GM18867 (cell line): ENCODE measurements around the gene IL36G.

ENCODE experiments used
- ATAC-seq: cut with Tn5 transposase; IDR thresholded peaks from one replicate; pipeline ENCODE4 v1.9.1; 2021; ENCODE audit warnings: mild to moderate bottlenecking, moderate library complexity; ENCODE audit not compliant: unreplicated experiment

IL36G gene

DNA sequence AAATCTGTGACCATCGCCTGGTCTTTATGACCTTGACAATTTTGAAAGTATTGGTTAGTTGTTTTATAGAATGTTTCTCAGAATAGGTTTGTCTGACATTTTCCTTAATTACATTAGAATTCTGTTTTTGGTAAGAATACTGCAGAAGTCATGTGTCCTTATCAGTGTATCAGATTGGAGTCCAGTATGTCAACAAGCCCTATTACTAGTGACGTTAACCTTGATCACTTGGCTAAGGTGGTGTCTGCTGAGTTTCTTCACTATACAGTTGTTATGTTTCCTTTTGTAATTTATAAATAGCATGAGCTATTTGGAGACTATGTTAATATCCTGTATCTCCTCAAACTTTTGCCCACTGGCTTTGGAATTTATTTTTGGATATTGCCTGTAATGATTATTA is 10.8 kb upstream of the IL36G start:
- no peak for ATAC-seq

DNA sequence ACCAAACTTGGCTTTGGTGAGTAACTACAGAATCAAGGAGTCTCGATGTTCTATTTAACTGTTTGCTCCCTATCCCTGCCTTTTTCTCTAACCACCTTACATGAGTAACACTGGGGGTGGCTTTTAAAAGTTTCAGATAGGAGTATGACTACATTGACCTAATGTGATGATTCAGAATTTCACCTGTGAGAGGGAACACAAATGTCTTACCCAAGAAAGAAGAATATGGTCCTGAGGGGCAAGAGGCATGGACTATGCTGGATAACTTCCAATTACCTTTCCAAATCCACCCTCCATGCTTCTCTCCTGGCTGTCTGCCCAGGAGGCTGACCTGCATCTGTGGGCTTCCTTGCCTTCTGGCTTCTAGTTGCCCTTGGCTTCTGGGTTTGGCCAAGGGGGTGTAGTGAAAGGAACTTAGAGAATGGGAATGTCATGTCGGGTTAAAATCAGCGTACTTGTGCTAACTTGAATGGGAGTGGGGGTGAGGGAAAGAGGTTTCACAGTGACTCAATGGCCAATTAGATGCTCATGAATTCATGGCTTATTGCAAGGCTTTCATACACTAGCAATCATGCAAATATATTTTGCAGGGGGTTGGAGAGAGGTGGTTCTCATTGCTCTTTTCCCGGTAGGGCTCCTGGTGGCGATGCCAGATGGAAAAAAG is 5.3 kb upstream of the IL36G start:
- ATAC-seq = no peak

DNA sequence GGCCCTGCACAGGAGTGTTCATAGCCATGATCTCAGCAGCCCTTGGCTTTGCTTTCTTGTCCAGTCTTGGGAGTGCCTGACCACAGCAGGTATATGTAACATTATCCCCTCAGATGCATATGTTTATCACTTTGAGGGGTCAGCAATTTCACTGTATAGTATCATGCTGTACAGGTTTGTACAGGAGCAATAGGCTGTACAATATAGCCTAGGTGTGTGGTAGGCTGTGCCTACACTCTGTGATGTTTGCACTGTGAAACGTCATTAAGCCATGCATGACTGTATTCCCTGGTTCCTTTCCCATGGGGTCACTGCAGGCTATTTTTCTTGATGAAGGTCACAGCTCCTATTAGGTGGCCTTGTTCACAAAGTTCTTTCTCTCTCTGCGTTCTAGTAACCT is 4.7 kb upstream of the IL36G start:
- ATAC-seq = no peak

DNA sequence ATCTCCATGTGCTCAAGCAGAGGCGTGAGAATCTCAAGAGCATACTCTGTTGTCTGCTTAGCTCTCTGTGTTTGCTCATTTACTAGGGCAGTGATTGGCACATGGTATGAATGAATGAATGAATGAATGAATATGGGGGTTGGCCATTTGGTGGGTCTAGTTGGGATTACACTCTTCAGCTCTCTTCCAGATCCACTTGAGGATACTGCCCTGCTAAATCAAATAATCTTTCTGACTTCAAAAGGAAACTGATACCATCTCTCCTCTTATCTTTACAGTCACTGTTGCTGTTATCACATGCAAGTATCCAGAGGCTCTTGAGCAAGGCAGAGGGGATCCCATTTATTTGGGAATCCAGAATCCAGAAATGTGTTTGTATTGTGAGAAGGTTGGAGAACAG is 1.9 kb downstream of the IL36G start:
- ATAC-seq = no peak

DNA sequence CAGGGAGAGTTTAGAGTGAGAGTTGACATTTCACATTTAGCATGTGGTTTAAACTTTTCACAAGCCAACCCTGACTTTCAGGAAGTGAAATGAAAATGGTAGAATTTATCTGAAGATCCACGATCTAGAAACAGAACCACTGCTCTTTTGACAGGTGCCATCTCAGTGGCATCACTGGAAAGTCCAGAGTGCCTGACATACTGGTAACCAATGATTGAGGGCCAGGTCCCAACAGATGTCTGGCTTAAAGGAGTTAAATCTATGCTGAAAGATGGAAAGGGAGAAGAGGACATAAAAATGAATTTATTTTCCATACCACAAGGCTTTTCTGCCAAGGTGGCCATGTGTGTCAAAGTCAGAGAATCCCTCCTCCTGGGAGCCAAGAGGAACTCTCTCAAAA is 2.7 kb downstream of the IL36G start:
- no peak for ATAC-seq

DNA sequence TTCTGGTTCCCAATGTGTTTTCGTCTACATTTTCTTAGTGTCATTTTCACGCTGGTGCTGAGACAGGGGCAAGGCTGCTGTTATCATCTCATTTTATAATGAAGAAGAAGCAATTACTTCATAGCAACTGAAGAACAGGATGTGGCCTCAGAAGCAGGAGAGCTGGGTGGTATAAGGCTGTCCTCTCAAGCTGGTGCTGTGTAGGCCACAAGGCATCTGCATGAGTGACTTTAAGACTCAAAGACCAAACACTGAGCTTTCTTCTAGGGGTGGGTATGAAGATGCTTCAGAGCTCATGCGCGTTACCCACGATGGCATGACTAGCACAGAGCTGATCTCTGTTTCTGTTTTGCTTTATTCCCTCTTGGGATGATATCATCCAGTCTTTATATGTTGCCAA is 7.3 kb downstream of the IL36G start:
- ATAC-seq = no peak

DNA sequence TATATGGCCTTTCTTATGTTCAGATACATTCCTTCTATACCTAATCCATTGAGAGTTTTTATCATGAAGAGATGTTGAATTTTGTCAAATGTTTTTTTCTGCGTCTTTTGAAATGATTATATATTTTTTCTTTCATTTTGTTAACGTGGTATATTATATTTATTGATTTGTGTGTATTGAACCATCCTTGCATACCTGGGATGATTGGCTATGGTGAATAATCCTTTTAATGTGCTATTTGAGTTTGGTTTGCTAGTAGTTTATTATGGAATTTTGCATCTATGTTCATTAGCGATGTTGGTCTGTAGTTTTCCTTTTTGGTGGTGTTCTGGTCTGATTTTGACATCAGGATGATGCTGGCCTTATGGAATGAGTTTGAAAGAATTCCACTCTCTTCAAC is 11.8 kb downstream of the IL36G start:
- ATAC-seq = no peak

DNA sequence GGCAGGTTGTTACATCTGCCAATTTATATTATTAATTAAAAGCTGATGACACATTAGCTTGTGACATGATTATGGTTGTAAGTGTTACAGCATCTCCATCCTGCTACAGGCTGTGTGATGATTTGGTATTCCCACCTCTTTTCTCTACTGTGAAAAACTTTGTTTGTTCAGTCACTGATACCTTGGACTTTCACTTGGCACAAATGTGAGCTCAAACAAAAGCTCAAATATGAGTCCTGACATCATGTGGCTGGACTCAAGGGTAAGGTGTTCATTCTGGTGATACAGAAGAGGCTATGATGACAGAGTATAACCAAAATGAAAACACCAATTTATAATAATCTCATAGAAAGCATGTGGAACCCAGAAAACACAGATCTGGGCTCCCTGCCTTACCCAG is 16.0 kb downstream of the IL36G start:
- no peak for ATAC-seq

DNA sequence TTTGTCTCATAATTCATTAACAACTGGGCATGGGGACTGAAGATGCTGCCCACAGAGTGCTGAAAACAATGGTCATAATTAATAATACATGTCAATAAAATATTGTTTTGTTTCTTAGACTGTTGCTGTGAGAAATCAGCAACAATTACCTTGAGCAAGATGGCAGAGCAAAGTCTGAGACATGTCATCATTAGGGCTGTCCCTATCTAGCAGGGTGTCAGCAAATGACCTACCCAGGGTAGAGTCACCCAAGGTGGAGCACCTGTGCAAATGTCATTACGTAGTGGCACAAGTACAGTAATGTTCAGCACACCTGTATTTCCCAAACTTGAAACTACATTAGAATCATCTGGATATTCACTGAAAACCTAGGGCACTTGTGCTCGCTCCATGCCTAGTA is 16.8 kb downstream of the IL36G start:
- ATAC-seq = no peak

DNA sequence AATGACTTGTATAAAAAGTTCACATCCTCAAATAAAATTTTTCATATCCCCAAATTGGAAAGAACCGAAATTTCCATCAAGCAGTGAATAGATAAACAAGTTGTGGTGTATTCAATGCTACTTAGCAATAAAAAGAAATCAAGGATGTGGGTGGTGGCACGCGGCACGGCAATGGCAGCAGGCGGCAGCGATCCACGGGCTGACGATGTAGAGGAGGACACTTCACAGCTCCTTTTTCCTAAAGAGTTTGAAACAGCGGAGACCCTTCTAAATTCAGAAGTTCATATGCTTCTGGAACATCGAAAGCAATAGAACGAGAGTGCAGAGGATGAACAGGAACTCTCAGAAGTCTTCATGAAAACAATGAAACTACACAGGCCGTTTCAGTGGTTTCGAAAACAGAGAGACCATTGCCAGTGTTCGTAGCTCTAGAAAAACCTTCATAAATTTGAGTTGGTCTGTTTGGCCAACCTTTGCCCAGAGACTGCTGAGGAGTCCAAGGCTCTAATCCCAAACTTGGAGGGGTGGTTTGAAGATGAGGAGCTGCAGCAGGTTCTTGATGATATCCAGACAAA is 17.6 kb downstream of the IL36G start:
- ATAC-seq = no peak

DNA sequence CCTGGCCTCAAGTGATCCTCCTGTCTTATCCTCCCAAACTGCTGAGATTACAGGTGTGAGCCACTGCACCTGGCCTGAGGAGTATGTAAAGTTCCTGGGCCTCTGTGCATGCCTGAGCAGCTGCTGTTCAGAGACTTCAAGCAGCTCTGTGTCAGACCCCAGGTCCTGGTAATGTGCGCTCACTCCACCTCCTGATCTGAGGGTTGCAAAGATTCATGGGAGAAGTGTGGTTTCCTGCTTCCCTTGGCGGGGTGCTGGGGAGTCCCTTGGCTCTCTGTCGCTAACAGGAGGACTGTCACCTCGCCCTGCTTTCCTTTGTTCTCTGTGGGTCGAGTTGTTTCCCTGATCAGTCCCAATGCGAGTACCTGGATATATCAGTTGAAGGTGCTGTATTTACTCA is 18.8 kb downstream of the IL36G start:
- ATAC-seq = no peak

DNA sequence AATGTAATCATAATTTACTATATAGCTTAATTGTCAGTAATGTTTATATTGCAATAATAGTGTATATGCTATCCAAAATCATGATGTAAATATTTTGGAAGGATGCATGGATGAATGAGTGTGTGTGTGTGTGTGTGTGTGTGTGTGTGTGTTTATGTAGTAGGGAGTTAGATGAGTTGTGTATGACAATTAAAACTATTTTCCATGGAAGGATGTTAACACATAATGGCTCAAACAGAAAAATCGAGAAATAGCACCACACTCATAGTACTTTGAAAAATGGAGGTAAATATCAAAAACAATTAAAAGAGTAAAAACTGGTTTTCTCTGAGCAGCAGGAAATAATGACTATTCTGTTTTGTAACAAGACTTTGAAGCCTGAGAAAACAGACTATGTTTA is 19.3 kb downstream of the IL36G start:
- ATAC-seq = no peak

DNA sequence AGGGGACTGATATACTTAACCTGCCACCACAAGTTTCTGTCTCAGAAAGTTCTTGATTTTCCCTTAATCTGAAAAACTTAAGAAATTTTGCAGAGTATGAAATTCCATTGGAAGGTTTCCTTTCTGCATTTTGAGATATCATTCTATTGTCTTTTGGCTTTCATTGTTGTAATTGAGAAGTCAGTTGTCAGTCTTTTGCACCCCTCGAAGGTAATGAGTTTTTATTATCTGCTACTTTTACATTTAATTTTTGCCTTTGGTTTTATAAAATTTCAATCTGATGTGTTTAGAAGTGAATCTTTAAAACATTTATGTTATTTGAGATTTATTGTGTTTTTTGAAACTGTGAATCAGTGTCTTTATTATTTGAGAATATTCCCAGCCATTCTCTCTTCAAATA is 22.6 kb downstream of the IL36G start:
- ATAC-seq = no peak

DNA sequence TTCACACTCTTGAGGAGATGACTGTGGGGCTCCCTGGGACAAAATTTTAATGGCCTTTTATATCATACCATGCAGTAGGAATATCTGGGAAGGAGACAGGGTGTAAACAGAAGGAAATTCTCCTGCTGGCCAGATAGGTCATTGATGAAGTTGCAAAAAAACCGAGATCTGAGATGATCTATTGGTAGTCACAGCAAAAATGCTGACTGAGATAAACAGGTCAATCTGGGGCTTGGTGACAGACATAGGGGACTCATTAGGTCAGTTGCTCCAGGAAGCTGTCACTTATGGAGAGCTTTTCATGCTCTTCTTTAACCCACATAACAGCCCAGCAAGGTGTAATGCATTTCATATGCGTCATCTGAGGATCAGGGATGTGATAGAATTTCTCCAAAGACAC is 24.9 kb downstream of the IL36G start:
- ATAC-seq = no peak

DNA sequence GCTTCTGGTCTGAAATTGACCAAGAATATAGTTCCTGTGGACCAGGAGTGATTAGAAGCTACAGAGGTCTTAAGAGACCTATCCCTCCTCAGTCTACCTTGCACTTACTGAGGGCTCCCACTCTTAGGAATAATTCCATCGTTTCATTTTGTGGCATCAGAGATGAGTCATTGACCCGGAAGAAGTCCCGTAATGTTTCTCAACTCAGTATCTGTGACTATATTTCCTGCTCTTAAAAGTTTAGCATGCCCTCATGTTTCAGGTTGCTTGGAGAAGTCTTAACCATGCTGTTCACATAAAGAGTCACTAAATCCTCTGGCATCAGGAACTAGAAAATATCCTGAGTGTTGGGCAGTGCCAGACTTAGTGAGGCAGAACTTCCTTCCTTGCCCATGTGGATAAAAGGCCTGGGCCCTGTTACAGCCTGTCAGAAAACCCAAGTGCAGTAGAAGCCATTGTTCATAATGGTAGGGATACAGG is 27.3 kb downstream of the IL36G start, which contains the start of gene IL36A:
Gene IL36A (plus strand): TSS at position 430 of the 480 bp plus-strand sequence. CDS start 413 bp downstream, outside the sequence.
- ATAC-seq = no peak

DNA sequence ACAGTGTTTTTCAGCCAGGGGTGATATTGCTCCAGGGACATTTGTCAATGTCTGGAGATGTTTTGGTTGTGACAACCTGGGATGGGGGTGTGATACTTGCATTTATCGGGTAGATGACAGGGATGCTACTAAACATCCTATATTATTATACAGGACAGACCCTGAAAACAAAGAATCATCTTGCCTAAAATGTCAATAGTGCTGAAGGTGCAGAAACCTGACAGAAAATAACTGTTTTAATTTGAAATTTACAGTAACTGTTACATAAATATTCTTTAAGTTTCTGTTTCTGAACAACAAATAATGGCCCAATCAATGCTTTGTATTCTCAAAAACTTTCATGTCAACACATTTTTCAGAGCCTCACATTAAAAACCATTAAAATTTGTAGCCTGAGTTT is 29.4 kb downstream of the IL36G start:
- no peak for ATAC-seq

DNA sequence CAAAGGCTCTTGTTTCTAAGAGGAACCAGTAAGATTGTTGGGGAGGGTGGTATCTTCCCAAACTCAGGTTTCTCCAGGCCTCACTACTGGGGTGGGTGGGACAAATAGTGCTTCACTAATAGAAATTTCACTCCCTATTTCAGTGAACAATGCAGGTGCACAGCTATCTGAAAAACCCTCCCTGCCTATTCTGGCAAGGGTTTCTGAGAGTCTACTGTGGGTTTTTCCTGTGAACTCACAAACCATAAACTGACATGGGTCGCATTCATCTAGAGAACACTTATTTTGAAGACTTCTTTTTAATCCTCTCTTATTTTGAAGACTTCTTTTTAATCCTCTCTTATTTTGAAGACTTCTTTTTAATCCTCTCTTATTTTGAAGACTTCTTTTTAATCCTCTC is 31.8 kb downstream of the IL36G start:
- no peak for ATAC-seq

DNA sequence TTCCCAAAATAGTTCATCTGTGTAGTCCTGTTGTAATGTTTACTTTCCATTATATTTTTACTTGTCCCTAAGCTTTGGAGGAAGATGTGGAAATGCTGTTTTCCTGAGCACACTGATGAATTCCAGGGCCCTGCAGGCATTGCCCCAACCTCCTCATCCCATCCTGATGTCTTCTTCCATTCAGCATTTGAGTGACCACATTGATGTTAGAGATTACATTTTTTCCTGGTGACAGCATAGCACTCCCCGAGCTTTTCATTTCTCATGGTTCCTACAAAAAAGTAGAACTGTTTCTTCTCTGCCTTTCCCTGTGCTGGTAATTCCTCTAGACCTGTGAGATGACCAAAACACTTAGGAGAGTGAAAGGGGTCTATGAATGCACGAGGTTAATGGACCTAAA is 32.3 kb downstream of the IL36G start:
- no peak for ATAC-seq

DNA sequence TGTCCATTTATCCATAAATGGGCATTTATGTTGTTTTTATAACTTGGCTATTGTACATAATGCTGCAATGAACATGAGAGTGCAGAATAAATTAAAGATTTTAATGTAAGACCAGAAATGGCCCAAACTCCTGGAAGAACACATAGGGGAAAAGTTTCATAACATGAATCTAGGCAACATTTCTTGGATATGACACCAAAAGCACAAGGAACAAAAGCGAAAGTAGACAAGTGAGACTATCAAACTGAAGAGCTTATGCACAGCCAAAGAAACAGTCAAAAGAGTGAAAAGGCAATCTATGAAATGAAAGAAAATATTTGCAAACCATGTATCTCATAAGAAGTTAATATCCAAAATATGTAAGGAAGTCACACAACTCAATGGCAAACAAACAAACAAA is 33.3 kb downstream of the IL36G start:
- ATAC-seq = no peak

DNA sequence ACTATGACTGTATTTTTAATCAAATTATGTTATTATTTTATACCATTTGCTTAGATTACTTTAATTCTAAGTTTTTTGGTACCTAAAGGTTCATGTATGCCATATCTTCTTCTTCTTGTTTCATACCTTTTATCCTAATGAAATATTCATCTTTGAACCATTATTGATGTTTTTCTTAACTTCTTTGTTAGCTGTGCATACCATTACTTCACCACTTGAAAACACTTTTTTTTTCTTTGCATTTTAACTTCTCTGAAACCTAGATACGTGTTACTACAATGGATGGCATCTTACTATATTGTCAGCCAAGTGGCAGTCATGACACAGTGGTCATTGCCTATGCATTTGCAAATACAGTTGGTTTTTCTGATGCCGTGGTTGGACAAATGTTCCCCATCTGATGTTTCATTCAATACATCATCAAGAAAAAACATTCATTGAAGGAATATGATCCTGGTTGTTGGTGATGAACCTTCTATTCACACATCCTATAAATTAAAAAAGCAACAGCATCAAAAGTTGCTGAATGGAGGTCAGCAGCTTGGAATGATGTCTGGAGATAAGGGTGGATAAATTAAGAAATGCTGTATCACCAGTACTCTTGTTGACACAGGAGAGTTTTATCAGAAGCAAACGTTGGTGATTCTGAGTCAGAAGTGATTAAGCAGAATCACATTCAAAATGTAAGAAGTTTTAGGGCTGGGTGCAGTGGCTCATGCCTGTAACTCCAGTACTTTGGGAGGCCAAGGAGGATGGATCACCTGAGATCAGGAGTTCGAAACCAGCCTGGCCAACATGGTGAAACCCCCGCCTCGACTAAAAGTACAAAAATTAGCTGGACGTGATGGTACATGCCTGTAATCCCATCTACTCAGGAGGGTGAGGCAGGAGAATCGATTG is 34.9 kb downstream of the IL36G start:
- ATAC-seq = no peak

DNA sequence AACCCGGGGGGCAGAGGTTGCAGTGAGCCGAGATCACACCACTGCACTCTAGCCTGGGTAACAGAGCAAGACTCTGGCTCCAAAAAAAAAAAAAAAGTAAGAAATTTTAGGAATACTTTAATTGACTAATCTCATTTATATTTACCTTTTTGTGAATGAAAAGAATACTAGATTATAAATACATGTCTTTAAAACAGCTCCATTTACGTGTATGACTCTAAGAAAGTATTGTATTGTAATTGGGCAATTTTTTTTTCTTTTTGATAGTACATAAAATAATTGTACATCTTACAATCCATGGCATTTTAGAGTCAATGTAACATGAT is 35.5 kb downstream of the IL36G start:
- ATAC-seq = no peak

DNA sequence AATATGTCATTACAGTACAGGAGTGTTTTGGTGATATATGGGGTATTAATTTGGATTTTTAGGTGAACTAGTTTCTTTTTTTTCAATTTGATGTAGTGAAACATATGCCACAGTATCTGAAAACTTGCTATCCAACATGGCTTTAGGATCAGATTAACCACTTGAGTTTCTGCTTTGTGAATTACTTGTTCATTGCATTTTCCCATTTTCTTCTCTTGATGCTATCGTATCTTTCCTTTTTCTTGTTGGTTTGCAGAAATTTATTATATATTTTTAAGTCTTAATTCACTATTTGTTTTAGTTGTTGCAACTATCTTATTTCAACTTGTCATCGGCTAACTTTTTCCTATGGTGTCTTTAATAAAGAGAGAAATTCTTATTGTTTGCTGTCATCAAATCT is 36.3 kb downstream of the IL36G start:
- ATAC-seq = no peak
